Keratinocyte (primary cell): ENCODE measurements around the gene SFXN1.

Experiments used
- EZH2 ChIP-seq: IDR thresholded peaks from one replicate; pipeline ENCODE4 v1.6.1; 2012; ENCODE audit warnings: inconsistent platforms, mild to moderate bottlenecking, low read length, moderate library complexity
- TF ChIP-seq, protein P1 (sequence below), 3 experiments: IDR thresholded peaks in 1 of 3; conservative IDR thresholded peaks in 1 of 3; optimal IDR thresholded peaks in 1 of 3; 2 replicates in 2 of 3; 3 replicates in 1 of 3; pipeline versions ENCODE3 to v1.5.1; 2011; ENCODE audit warnings: low read length in 3 of 3, mild to moderate bottlenecking in 3 of 3, moderate library complexity in 2 of 3, control low read depth in 1 of 3, inconsistent platforms in 1 of 3; ENCODE audit not compliant: insufficient read depth in 2 of 3; ENCODE audit errors: extremely low read depth in 1 of 3

DNA sequence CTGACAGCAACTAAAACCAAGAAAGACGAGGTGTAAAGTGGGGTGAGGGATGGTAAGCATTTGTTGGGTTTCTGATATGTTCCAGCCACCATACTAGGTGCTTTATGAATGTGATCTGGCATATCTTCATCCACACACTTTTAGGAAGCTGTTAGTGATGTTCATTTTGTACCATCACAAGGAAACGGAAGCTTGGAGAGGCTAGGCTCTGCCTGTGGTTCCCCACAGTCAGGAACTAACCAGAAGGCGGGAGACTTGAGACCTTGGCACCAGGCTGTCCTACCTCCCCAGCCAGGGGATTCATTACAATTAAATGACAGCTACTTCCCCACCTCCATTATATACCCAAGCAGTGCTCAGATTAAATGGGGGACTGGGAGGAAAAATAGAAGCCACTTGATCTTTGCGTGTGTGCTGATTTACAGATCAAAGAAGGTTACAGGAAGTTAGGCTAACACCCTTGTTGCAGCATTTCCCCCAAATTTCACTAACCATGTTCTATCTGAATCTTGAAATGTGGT is 43.0 kb downstream of the SFXN1 start:
- TF ChIP-seq, protein P1, sequence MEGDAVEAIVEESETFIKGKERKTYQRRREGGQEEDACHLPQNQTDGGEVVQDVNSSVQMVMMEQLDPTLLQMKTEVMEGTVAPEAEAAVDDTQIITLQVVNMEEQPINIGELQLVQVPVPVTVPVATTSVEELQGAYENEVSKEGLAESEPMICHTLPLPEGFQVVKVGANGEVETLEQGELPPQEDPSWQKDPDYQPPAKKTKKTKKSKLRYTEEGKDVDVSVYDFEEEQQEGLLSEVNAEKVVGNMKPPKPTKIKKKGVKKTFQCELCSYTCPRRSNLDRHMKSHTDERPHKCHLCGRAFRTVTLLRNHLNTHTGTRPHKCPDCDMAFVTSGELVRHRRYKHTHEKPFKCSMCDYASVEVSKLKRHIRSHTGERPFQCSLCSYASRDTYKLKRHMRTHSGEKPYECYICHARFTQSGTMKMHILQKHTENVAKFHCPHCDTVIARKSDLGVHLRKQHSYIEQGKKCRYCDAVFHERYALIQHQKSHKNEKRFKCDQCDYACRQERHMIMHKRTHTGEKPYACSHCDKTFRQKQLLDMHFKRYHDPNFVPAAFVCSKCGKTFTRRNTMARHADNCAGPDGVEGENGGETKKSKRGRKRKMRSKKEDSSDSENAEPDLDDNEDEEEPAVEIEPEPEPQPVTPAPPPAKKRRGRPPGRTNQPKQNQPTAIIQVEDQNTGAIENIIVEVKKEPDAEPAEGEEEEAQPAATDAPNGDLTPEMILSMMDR (optimal IDR thresholded peaks at IDR 0.05 in 1 of 3, IDR thresholded peaks at IDR 0.05 in 1 of 3, conservative IDR thresholded peaks at IDR 0.05 in 1 of 3; ENCODE audit: extremely low read depth in 1 of 3, insufficient read depth in 2 of 3, low read length in 3 of 3), result no peak
- TF ChIP-seq EZH2, result no peak
